H9 (cell line): ENCODE measurements around the gene ZNF774. TPM values are rescaled to one million over a fixed set of nuclear protein-coding genes. Genes with fewer than 3 reads are reported as not detected.

Experiments
- DNase-seq: peaks from one replicate; pipeline ENCODE4 v3.0.0-alpha.2; 2017
- H2AFZ ChIP-seq: one replicate; pipeline ENCODE4 v1.6.1; 2013; ENCODE audit warnings: mild to moderate bottlenecking, low read length, control low read depth, moderate library complexity
- H2AK5ac ChIP-seq: 2 replicates; pipeline ENCODE4 v1.6.1; 2013; ENCODE audit warnings: low read length, control low read depth, mixed read lengths; ENCODE audit not compliant: insufficient read length
- H2BK120ac ChIP-seq: one replicate; pipeline ENCODE4 v1.6.1; 2013; ENCODE audit warnings: low read depth, mild to moderate bottlenecking, low read length, control low read depth, inconsistent platforms; ENCODE audit not compliant: poor library complexity, severe bottlenecking
- H2BK12ac ChIP-seq: 2 replicates; pipeline ENCODE4 v1.6.1; 2013; ENCODE audit warnings: low read length, control low read depth, mixed read lengths, low read depth; ENCODE audit not compliant: insufficient read length
- H2BK15ac ChIP-seq: 2 replicates; pipeline ENCODE4 v1.6.1; 2013; ENCODE audit warnings: low read depth, low read length, control low read depth
- H2BK20ac ChIP-seq: one replicate; pipeline ENCODE4 v1.6.1; 2013; ENCODE audit warnings: low read depth, mild to moderate bottlenecking, low read length, control low read depth, inconsistent platforms; ENCODE audit not compliant: poor library complexity, severe bottlenecking
- H2BK5ac ChIP-seq: 2 replicates; pipeline ENCODE4 v1.6.1; 2013; ENCODE audit warnings: low read length, control low read depth, mixed read lengths; ENCODE audit not compliant: insufficient read length
- H3K14ac ChIP-seq: 2 replicates; pipeline ENCODE4 v1.6.1; 2013; ENCODE audit warnings: low read length, control low read depth; ENCODE audit not compliant: insufficient read depth
- H3K18ac ChIP-seq: 2 replicates; pipeline ENCODE4 v1.6.1; 2013; ENCODE audit warnings: low read depth, mild to moderate bottlenecking, mixed read lengths, low read length, control low read depth; ENCODE audit not compliant: insufficient read length
- H3K23ac ChIP-seq: 2 replicates; pipeline ENCODE4 v1.6.1; 2013; ENCODE audit warnings: low read length, control low read depth, mixed read lengths, low read depth; ENCODE audit not compliant: insufficient read length
- H3K23me2 ChIP-seq: 2 replicates; pipeline ENCODE4 v1.6.1; 2013; ENCODE audit warnings: low read depth, mild to moderate bottlenecking, mixed read lengths, low read length, control low read depth; ENCODE audit not compliant: insufficient read length, poor library complexity, severe bottlenecking
- H3K27ac ChIP-seq: 2 replicates; pipeline ENCODE4 v1.5.1; 2013; ENCODE audit warnings: low read length, control low read depth, mixed read lengths, low read depth; ENCODE audit not compliant: insufficient read length
- H3K27me3 ChIP-seq: 2 replicates; pipeline ENCODE4 v1.6.1; 2013; ENCODE audit warnings: low read length, control low read depth, inconsistent platforms; ENCODE audit not compliant: insufficient read depth
- H3K4ac ChIP-seq: 2 replicates; pipeline ENCODE4 v1.6.1; 2013; ENCODE audit warnings: low read depth, mild to moderate bottlenecking, control low read depth, inconsistent platforms, low read length, moderate library complexity
- H3K4me1 ChIP-seq: 2 replicates; pipeline ENCODE4 v1.6.1; 2013; ENCODE audit warnings: low read length, control low read depth, inconsistent platforms; ENCODE audit not compliant: insufficient read depth
- H3K4me2 ChIP-seq: 2 replicates; pipeline ENCODE4 v1.6.1; 2013; ENCODE audit warnings: low read length, control low read depth, mixed read lengths; ENCODE audit not compliant: insufficient read length, insufficient read depth
- H3K56ac ChIP-seq: 2 replicates; pipeline ENCODE4 v1.6.1; 2013; ENCODE audit warnings: low read depth, mild to moderate bottlenecking, mixed read lengths, low read length, control low read depth; ENCODE audit not compliant: insufficient read length
- H3K79me1 ChIP-seq: 2 replicates; pipeline ENCODE4 v1.6.1; 2013; ENCODE audit warnings: low read depth, mild to moderate bottlenecking, moderate library complexity, low read length, control low read depth, inconsistent platforms; ENCODE audit not compliant: insufficient read depth, poor library complexity, severe bottlenecking
- H3K79me2 ChIP-seq: 2 replicates; pipeline ENCODE4 v1.6.1; 2013; ENCODE audit warnings: low read length, control low read depth, inconsistent platforms; ENCODE audit not compliant: insufficient read depth
- H3K9ac ChIP-seq: 2 replicates; pipeline ENCODE4 v1.6.1; 2013; ENCODE audit warnings: low read length, control low read depth, mixed read lengths; ENCODE audit not compliant: insufficient read length; ENCODE audit errors: extremely low read depth
- H3K9me3 ChIP-seq: one replicate; pipeline ENCODE4 v1.6.1; 2013; ENCODE audit warnings: low read depth, low read length, inconsistent platforms; ENCODE audit not compliant: control insufficient read depth
- H3T11ph ChIP-seq: one replicate; pipeline ENCODE4 v1.6.1; 2013; ENCODE audit warnings: mild to moderate bottlenecking, low read length, control low read depth, inconsistent platforms
- H4K20me1 ChIP-seq: one replicate; pipeline ENCODE4 v1.6.1; 2013; ENCODE audit not compliant: control insufficient read depth, insufficient read length, insufficient read depth
- H4K5ac ChIP-seq: 2 replicates; pipeline ENCODE4 v1.6.1; 2013; ENCODE audit warnings: low read depth, mild to moderate bottlenecking, mixed read lengths, low read length, control low read depth; ENCODE audit not compliant: insufficient read length
- H4K8ac ChIP-seq: replicated peaks from 2 replicates; pipeline ENCODE4 v1.6.1; 2013; ENCODE audit warnings: low read length, control low read depth, mixed read lengths, low read depth; ENCODE audit not compliant: insufficient read length
- H4K91ac ChIP-seq: 2 replicates; pipeline ENCODE4 v1.6.1; 2013; ENCODE audit warnings: low read depth, mild to moderate bottlenecking, moderate library complexity, mixed read lengths, low read length, control low read depth; ENCODE audit not compliant: insufficient read length
- H3K27ac Mint-ChIP-seq, 3 experiments: 2 replicates in 2 of 3; 3 replicates in 1 of 3; pipeline ENCODE4 v1.8.0; 2020 to 2021; ENCODE audit warnings: mixed read lengths in 3 of 3, mild to moderate bottlenecking in 1 of 3, moderate library complexity in 1 of 3
- H3K27me3 Mint-ChIP-seq: 2 replicates; pipeline ENCODE4 v1.8.0; 2021; ENCODE audit warnings: low read depth, mild to moderate bottlenecking, moderate library complexity, mixed read lengths
- H3K36me3 Mint-ChIP-seq, 3 experiments: 2 replicates in 2 of 3; 3 replicates in 1 of 3; pipeline ENCODE4 v1.8.0; 2020 to 2021; ENCODE audit warnings: low read depth in 3 of 3, mixed read lengths in 3 of 3; ENCODE audit not compliant: insufficient read depth in 1 of 3
- H3K4me1 Mint-ChIP-seq, 2 experiments: 2 replicates each; pipeline ENCODE4 v1.8.0; 2020; ENCODE audit warnings: mixed read lengths in 2 of 2
- H3K4me3 Mint-ChIP-seq, 2 experiments: 2 replicates in 1 of 2; 3 replicates in 1 of 2; pipeline ENCODE4 v1.8.0; 2020 to 2021; ENCODE audit warnings: mild to moderate bottlenecking in 2 of 2, mixed read lengths in 2 of 2, moderate library complexity in 1 of 2
- H3K9me3 Mint-ChIP-seq, 2 experiments: 2 replicates in 1 of 2; 3 replicates in 1 of 2; pipeline ENCODE4 v1.8.0; 2020; ENCODE audit warnings: mild to moderate bottlenecking in 2 of 2, mixed read lengths in 2 of 2, moderate library complexity in 1 of 2
- WGBS: extraction: QIAGEN DNeasy Blood & Tissue Kit; methylation state at CpG from one replicate; pipeline ENCODE4 v1.1.7; 2013; ENCODE audit warnings: missing lambda C conversion rate, low lambda C conversion rate, mixed read lengths; ENCODE audit not compliant: insufficient read length; ENCODE audit errors: extremely low coverage; 5-methylcytosine and 5-hydroxymethylcytosine counted together
- total RNA-seq: library from RNA; stranded (reverse); gene quantifications from 2 replicates; pipeline ENCODE4 v1.2.1, GENCODE V29; 2021
- TF ChIP-seq, protein P1 (sequence below): fragments of 200-600 bp; sonication (generic); conservative IDR thresholded peaks from 3 replicates; pipeline ENCODE4 v1.8.0; 2021; ENCODE audit warnings: antibody characterized with exemption, mild to moderate bottlenecking

ZNF774 gene
- total RNA-seq, 1 experiment from 2014 or later = 2.5 TPM

- H2AK5ac ChIP-seq = no peak overlapping the region
- no peaks in the 10 kb centered on the region for H3K79me1 ChIP-seq
- DNase-seq = no peak
- H3K23ac ChIP-seq = no peak overlapping the region
- H4K91ac ChIP-seq = no peak overlapping the region
- no peak overlapping the region for H2BK120ac ChIP-seq
- H3K9me3 ChIP-seq = no peaks in the 10 kb centered on the region
- H2BK12ac ChIP-seq = no peak overlapping the region
- H3K4me1 Mint-ChIP-seq = peaks cover 62 to 63% of the 10 kb centered on the region in 2 experiments
- H3K14ac ChIP-seq = no peak overlapping the region
- no peak overlapping the region for H4K5ac ChIP-seq
- H4K8ac ChIP-seq = no peak overlapping the region
- no peak overlapping the region for H2BK5ac ChIP-seq
- no CpG with 5 or more reads among the region's 4 CpGs for WGBS
- H3K56ac ChIP-seq = no peak overlapping the region
- H3K4ac ChIP-seq = no peak overlapping the region
- no peak overlapping the region for H3K4me3 Mint-ChIP-seq
- no peak overlapping the region for H3K27ac ChIP-seq
- no peak overlapping the region for H2BK20ac ChIP-seq
- no peaks in the 10 kb centered on the region for H3K27me3 ChIP-seq
- H3K27me3 Mint-ChIP-seq = no peaks in the 10 kb centered on the region; the same call in 1 of the 2 replicates
- H3T11ph ChIP-seq = no peak overlapping the region
- H3K27ac Mint-ChIP-seq = peak overlapping the region in 1 of 3 experiments; percentile 7; a peak in 2 of 7 replicates
- peaks cover 6% of the 10 kb centered on the region; the same call in 1 of the 2 replicates for H3K4me1 ChIP-seq
- H2AFZ ChIP-seq = no peak overlapping the region
- H3K36me3 Mint-ChIP-seq = peaks cover 1 to 11% (median 4%) of the 10 kb centered on the region in 3 experiments; a peak in 4 of 7 replicates
- no peak overlapping the region for H2BK15ac ChIP-seq
- no peaks in the 10 kb centered on the region for H3K23me2 ChIP-seq
- TF ChIP-seq, protein P1, sequence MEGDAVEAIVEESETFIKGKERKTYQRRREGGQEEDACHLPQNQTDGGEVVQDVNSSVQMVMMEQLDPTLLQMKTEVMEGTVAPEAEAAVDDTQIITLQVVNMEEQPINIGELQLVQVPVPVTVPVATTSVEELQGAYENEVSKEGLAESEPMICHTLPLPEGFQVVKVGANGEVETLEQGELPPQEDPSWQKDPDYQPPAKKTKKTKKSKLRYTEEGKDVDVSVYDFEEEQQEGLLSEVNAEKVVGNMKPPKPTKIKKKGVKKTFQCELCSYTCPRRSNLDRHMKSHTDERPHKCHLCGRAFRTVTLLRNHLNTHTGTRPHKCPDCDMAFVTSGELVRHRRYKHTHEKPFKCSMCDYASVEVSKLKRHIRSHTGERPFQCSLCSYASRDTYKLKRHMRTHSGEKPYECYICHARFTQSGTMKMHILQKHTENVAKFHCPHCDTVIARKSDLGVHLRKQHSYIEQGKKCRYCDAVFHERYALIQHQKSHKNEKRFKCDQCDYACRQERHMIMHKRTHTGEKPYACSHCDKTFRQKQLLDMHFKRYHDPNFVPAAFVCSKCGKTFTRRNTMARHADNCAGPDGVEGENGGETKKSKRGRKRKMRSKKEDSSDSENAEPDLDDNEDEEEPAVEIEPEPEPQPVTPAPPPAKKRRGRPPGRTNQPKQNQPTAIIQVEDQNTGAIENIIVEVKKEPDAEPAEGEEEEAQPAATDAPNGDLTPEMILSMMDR = no peak
- no peak overlapping the region for H3K18ac ChIP-seq
- no peak overlapping the region for H3K9ac ChIP-seq
- no peaks in the 10 kb centered on the region for H3K9me3 Mint-ChIP-seq
- H4K20me1 ChIP-seq = no peaks in the 10 kb centered on the region
- H3K4me2 ChIP-seq = no peak overlapping the region
- peaks cover 9% of the 10 kb centered on the region; the same call in 1 of the 2 replicates for H3K79me2 ChIP-seq
These were observed 44.2 kb downstream of the ZNF774 start for GRCh38 chr15:90396321-90396720.
